GM19328 (cell line): ENCODE results near the gene IL17RB.

Experiments
- ATAC-seq: cut with Tn5 transposase; IDR thresholded peaks from one replicate; pipeline ENCODE4 v1.9.1; 2021; ENCODE audit warnings: mild to moderate bottlenecking, moderate library complexity; ENCODE audit not compliant: unreplicated experiment

The IL17RB gene

GRCh38 chr3:53858096-53858741, 11.9 kb downstream of the IL17RB start:
- ATAC-seq: no peak

GRCh38 chr3:53859178-53859577, 12.8 kb downstream of the IL17RB start:
- ATAC-seq: no peak

DNA sequence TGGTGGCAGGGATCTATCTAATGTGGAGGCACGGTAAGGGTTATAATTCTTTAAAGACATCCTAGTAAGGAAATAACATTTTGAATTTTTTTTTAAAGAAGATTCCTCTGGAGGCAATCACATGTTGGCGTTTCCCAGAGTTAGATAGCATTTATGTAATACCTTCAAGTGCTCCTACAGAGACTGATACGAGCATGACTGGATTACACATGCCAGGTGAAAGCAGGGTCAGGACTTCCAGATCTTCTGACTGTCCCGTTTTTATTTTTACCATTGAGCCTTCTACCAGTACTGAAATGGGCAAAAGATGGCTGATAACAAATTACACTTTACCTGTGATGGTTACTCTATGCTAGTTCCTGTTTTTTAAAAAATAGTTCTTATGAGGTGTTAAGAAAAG, 13.8 kb downstream of the IL17RB start:
- no peak for ATAC-seq

DNA sequence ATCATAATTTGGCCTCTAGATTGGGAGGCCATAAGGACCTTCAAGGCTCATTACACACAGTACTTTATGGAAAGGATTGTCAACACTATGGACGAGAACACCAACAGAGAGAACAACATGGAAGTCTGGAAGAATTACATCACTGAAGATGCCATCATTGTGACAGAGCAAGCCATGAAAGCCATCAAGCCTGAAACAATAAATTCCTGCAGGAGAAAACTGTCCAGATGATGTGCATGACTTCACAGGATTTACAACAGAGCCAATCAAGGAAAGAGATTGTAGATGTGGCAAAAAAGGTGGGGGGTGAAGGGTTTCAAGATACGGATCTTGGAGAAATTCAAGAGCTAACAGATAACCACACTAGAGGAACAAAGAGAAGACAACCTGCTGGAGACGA, 15.9 kb downstream of the IL17RB start:
- ATAC-seq: no peak

- ATAC-seq: no peak
Observed at GRCh38 chr3:53863145-53863544, 16.8 kb downstream of the IL17RB start.

GRCh38 chr3:53865732-53866499, 19.5 kb downstream of the IL17RB start:
- no peak for ATAC-seq

DNA sequence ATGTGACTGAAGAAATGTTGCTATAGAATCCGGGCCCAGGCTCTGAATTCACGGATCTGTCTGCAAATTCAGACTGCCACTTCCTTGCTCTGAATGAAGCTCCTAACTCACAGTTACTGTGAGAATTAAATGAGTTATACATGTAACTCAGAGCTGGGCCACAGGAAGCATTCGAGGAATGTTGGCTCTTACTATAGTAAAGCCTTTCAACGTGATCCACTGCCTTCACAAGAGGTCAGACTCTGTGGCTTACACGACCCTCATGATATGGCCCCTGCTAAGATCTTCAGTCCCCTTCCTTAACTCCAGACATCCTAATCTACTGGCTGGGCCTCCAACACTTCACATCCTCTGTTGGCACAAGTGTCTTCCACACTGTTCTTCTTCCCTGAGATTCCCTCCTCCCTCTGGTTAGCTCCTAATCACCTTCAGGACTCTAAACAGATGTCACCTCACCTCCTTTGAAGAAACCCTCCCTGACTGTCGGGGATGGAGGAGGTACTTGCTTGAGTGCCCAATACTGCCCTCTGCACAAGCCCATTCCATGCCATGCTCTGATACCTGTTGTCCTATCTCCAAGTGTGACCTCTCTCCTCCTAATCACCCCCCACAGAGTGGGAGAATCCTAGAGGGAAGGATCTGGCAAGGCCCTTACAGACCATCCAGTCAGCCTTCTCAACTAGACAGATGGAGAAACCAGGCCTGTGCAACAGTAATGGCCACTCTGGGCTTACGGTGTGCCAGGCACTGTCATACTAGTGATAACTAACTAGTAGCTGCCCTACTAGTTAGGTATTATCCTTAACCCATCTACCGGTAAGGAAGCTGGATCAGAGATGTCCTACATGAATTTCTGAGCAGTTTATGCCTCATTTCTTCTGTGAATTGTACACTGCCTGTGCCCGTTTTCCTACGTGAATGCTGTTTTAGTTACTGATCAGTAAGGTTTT, 34.3 kb downstream of the IL17RB start:
- no peak for ATAC-seq

- ATAC-seq: peak; percentile 90
Observed at GRCh38 chr3:53881691-53882593, 35.6 kb downstream of the IL17RB start, which contains the start of gene ACTR8. TSS of gene ACTR8 (minus strand) at chr3:53882152. CDS start at chr3:53882101, 51 bp downstream.

GRCh38 chr3:53883008-53883407, 36.6 kb downstream of the IL17RB start:
- no peak for ATAC-seq

DNA sequence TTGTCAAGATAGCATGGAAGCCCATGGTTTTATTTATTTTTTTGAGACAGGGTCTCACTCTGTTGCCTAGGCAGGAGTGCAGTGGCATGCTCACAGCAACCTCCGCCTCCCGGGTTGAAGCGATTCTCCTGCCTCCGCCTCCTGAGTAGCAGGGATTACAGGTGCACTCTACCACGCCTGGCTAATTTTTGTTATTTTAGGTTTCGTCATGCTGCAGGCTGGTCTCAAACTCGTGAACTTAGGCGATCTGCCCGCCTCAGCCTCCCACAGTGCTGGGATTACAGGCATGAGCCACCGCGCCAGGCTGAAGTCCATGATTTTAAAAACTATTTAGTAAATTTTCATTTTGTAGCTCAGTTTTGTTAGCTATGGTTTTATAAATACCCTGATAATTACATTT, 38.3 kb downstream of the IL17RB start:
- no peak for ATAC-seq

- no peak for ATAC-seq
Observed at GRCh38 chr3:53885239-53885638, 38.9 kb downstream of the IL17RB start.

DNA sequence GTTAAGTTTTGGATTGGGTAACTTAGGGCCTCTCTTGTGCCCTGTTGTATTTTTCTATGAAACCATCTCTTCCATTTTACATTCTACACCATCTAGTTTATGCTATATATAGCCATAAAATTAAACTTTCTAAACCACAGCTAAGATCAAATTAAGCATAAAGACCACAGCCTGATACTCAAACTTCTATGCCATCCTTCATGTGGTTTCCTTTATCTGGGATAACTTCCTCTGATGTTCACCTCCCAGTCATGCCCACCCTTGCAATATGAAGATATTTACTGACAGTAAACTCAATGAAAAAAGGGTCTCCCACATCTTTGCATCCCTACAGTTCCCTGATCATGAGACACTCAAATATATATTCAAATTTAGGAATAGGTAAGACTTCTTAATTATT, 41.1 kb downstream of the IL17RB start:
- ATAC-seq: no peak

- ATAC-seq: no peak
Observed at GRCh38 chr3:53888232-53888631, 41.9 kb downstream of the IL17RB start.

DNA sequence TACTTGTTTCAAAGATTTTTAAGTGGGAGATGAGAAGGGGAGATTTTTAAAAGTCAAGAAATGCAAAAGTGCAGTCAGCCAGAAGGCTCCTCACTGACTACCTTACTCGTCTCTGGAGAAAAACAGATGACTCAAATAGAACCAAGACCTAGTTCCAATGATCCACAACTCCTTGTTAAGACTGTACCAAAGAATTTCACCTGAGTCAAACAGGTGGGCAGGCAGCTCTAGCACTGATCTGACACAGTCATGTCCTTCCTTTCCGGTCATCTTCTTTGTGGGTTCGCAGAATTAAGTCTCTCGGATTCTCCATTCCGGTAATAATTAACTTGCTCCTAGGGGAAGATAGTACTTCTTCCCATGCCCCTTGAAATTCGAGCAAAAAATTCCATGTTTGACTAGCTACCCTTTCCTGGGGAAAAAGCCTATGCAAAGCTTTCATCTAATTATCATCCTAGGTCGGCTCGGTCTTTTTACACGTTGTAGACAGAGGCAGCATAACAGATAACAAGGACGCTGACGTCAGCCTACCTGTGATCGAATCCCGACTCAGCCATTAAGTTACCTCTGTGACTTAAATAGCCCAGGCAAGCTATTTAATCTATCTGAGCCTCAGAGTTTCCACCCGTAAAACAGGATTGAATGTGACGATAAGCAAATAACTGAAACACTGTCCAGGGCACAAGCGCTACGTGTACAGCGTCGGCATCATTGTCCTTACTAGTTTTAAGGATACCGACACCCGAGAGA, 44.5 kb downstream of the IL17RB start:
- ATAC-seq: no peak

DNA sequence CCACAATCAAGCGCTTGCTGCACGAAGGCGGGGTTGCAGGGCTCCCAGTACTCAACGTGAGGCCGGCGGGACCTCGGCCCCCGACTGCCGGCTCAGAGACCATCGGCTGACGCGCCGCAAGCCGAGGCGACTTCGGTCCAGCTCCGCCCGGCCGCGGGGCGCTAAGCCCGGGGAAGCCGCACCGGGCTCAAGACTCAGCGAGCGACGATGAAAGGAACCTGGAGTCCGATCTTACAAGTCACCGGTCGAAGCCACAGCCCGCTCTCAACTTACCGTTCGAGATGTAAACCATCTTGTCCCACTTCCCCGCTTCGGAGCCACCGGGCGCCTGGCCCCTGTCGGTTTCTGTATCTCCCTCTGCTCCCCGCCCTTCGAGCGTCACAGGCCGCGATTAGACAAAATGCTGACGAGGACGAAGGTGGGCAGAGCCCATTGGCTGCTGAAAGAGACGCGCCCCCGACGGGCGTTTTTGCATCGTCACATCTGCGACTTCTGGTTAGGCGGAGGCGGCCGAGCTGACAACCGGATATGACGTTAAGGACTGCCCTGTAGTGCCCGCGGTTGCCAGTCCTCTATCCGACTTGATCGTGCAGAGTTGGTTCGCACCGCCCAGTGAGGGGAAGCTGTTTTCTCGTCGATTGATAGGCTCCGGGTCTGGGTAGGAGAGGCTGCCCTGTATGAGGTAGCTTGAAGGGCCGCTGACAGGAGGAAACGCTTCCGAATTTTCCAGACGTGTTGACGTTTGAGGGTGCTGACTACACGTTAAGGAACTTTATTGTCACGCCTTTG, 45.3 kb downstream of the IL17RB start, which contains the start of gene SELENOK:
SELENOK (minus strand) TSS at position 363 of the 789 bp plus-strand sequence.
- ATAC-seq: peak; percentile 99

DNA sequence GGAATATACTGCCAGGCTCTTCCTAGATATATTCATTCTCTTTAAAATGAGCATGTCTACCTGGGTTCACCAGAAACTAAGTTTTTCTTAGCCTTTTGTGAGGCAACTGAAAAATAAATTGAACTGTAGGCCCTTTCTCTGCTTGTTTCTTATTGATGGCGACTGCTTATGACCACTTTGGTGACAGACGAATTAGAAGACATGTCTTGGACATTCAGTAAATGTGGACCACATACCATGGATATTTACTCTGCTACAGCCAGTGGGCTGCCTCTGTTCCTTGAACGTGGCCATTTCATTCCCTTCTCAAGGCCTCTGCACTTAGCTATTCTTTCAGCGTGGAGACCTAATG, 45.9 kb downstream of the IL17RB start:
- no peak for ATAC-seq

DNA sequence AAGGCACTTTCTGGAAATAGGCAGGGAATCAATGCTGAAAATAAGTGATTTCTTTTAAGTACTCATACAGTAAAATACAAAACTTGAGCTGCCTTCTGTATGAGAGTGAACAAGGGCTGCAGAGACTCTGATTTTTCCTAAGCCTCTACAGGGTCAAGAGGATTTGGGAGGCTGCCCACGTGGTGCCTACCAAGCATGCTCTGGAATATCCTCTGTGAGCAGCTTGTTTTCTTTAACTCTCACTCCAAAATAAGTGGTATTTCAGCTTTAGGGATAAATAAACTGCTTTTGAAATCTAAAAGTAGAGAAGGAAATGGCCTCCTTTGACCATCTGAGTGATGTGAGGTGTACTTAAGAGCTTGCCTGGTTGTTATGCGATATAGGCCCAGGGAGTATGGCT, 53.4 kb downstream of the IL17RB start:
- no peak for ATAC-seq

- no peak for ATAC-seq
Observed at GRCh38 chr3:53900666-53901331, 54.4 kb downstream of the IL17RB start.
